ENCODE data around the gene GNGT2. TPM values are rescaled to one million over a fixed set of nuclear protein-coding genes. Genes with fewer than 3 reads are reported as not detected.

The GNGT2 gene
- total and polyA plus RNA-seq, 2 of the 4 experiments (the other 2 are of a cell fraction): 0.18 to 0.79 TPM

DNA sequence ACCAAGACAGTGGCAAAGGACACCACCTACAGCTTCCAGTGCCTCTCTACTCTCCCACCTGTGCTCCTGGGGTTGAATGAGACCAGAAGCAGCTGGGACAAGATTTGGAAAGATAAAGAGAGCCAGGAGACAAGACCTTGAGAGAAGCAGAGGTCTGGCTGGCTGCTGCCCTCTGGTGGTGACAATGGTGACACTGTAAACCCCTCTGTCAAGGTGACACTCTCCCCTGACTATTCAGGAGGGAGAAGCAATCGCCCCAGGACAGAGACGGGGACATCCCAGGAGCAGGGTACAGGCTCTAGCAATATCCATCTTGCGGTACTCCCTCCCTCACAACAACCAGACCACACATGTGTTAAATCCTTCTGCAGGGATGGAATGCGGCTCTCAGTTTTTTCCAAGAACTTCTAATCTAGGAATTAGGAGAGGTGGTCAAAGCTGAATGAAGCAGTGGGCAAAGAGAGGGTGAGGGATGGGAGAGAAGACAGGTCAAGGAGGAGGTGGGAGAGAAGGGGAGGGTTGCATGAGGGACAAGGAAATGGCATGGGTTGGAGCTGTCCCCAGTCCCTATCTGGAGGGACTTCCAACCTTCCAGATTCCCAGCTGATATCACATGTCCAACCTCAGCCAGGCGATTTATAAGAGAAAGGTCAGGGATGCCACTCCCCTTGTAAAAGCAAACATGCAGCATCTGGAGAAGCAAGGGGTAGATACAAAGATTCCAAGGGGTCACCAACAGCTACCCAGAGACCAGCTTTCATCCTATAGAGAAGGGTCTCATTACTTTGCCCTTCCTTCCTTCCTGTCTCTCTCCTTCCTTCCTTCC lies 17.3 kb upstream of the GNGT2 start:
- no peak overlapping the region for H3K4ac ChIP-seq (ENCODE audit: low read depth, low read length)

More for the DNA sequence above, 17.3 kb upstream of the GNGT2 start:
- Histone ChIP-seq H2BK15ac (ENCODE audit: low read depth, low read length) (no peak overlapping the region), H4K8ac (ENCODE audit: low read depth in 2 of 2, low read length in 2 of 2) (no peak overlapping the region), H3K9ac (ENCODE audit: low read depth, low read length) (no peak overlapping the region), H2AK5ac (ENCODE audit: low read depth, low read length) (no peak overlapping the region), H3K27me3 (ENCODE audit: control insufficient read depth, insufficient read depth, low read length) (peaks cover 48% of the 10 kb centered on the region), H3K4me2 (ENCODE audit: low read depth, low read length) (no peak overlapping the region), H4K91ac (ENCODE audit: insufficient read depth, low read depth, low read length) (no peak overlapping the region), H2AK9ac (replicated peaks; ENCODE audit: low read depth, low read length, poor library complexity) (no peak overlapping the region), H3K79me1 (ENCODE audit: low read depth in 1 of 2, low read length in 2 of 2) (no peaks in the 10 kb centered on the region), H2BK20ac (ENCODE audit: low read depth, low read length) (no peak overlapping the region), H3K9me1 (ENCODE audit: insufficient read depth, low read length) (no peaks in the 10 kb centered on the region), H3K36me3 (ENCODE audit: control insufficient read depth, insufficient read depth, low read length) (no peaks in the 10 kb centered on the region), H3K9me3 (ENCODE audit: control insufficient read depth, insufficient read depth, low read length) (no peaks in the 10 kb centered on the region), H3K18ac (ENCODE audit: low read depth, low read length) (no peak overlapping the region), H3K4me3 (ENCODE audit: insufficient read depth, low read depth, low read length) (no peak overlapping the region), H3K56ac (ENCODE audit: extremely low read depth, insufficient read depth, low read length) (no peak overlapping the region), H3K27ac (ENCODE audit: insufficient read depth, low read length) (no peak overlapping the region), H3K14ac (replicated peaks; ENCODE audit: low read depth, low read length) (no peak overlapping the region), H4K20me1 (ENCODE audit: insufficient read depth, low read length) (no peaks in the 10 kb centered on the region), H3K4me1 (ENCODE audit: control insufficient read depth, insufficient read depth, low read length) (no peaks in the 10 kb centered on the region; the same call in 1 of the 2 replicates), H3K23ac (ENCODE audit: low read depth, low read length) (no peak overlapping the region), H2AFZ (replicated peaks; ENCODE audit: low read length, poor library complexity) (no peak overlapping the region), H2BK5ac (ENCODE audit: low read depth, low read length, poor library complexity, severe bottlenecking) (no peak overlapping the region), H4K5ac (ENCODE audit: low read depth, low read length) (no peak overlapping the region), H2BK120ac (ENCODE audit: low read depth, low read length) (no peak overlapping the region)
- no peak for TF ChIP-seq RFX5 (IDR thresholded peaks at IDR 0.05; ENCODE audit: low read depth, low read length)
- no peak for TF ChIP-seq FOS (IDR thresholded peaks at IDR 0.05; ENCODE audit: low read depth, low read length)
- TF ChIP-seq RAD21 (IDR thresholded peaks at IDR 0.05; ENCODE audit: low read length): peak; percentile 77
- TF ChIP-seq, protein P1, sequence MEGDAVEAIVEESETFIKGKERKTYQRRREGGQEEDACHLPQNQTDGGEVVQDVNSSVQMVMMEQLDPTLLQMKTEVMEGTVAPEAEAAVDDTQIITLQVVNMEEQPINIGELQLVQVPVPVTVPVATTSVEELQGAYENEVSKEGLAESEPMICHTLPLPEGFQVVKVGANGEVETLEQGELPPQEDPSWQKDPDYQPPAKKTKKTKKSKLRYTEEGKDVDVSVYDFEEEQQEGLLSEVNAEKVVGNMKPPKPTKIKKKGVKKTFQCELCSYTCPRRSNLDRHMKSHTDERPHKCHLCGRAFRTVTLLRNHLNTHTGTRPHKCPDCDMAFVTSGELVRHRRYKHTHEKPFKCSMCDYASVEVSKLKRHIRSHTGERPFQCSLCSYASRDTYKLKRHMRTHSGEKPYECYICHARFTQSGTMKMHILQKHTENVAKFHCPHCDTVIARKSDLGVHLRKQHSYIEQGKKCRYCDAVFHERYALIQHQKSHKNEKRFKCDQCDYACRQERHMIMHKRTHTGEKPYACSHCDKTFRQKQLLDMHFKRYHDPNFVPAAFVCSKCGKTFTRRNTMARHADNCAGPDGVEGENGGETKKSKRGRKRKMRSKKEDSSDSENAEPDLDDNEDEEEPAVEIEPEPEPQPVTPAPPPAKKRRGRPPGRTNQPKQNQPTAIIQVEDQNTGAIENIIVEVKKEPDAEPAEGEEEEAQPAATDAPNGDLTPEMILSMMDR (conservative IDR thresholded peaks at IDR 0.05; ENCODE audit: low read depth, low read length): peak; percentile 79
- no peak for TF ChIP-seq MXI1 (IDR thresholded peaks at IDR 0.05; ENCODE audit: borderline replicate concordance, low read depth, low read length)
- peak; percentile 69 for TF ChIP-seq SMC3 (IDR thresholded peaks at IDR 0.05; ENCODE audit: low read depth, low read length)
- intact Hi-C loops (cut with micrococcal nuclease) (loop anchor here (1.0 to 5.0 kb wide), 3 partner anchors 35 to 165 kb away; no protein-coding TSS in a partner anchor), in situ Hi-C loops (cut with MboI; ENCODE audit: low sequenced_read_pairs) (no loop called here), dilution Hi-C loops (cut with HindIII; ENCODE audit: low sequenced_read_pairs, unreplicated experiment) (no loop called here)
- ATAC-seq (ENCODE audit: low read depth): peak; percentile 46
- BruUV-seq (replicated peaks): no TSS peak
- POLR2A ChIA-PET (ENCODE audit: unreplicated experiment): no interaction called here
- no CpG with 5 or more reads among the region's 5 CpGs for WGBS, 2 experiments (ENCODE audit: extremely low coverage in 2 of 2, insufficient read length in 1 of 2)
- DNase-seq: peak; percentile 59
- CTCF ChIA-PET: interaction anchor here (0.5 to 2.4 kb wide), 8 partner anchors 23 to 422 kb away, joined by 3 to 12 read pairs (median 3); no protein-coding TSS in a partner anchor

Data from IMR-90 (cell line).